Naive thymus-derived CD4-positive, alpha-beta T cell (primary cell): ENCODE measurements around the gene LAMA3. TPM values are rescaled to one million over a fixed set of nuclear protein-coding genes. Genes with fewer than 3 reads are reported as not detected.

Experiments used
- ATAC-seq: fragments of 150-1000 bp; cut with Tn5 transposase; 2 replicates; pipeline ENCODE4 v1.10.0; 2021; ENCODE audit warnings: mild to moderate bottlenecking, moderate library complexity
- CTCF ChIA-PET: fragments of 350-600 bp; sonication (Branson Sonifier 250); formaldehyde crosslinking; loops from one replicate; lab custom pipeline; 2021; ENCODE audit warnings: antibody characterized with exemption; lab: Charles Lee
- POLR2A ChIA-PET: fragments of 350-600 bp; sonication (Branson Sonifier 250); formaldehyde crosslinking; loops from one replicate; lab custom pipeline; 2021; ENCODE audit warnings: antibody characterized with exemption, inconsistent platforms; lab: Charles Lee
- DNase-seq, 9 donors: peaks; one replicate each; pipeline versions ENCODE4 v3.0.0 to v3.0.0-alpha.2; 2020 to 2022; ENCODE audit warnings: mixed read lengths in 1 of 9
- H3K27ac ChIP-seq: one replicate; pipeline ENCODE4 v1.7.0; 2013; ENCODE audit warnings: mild to moderate bottlenecking, low read depth, low read length, moderate library complexity
- H3K27me3 ChIP-seq, 2 donors: one replicate each; pipeline ENCODE4 v1.7.0; 2013; ENCODE audit warnings: low read length in 2 of 2, mild to moderate bottlenecking in 2 of 2, moderate library complexity in 2 of 2; ENCODE audit not compliant: control insufficient read depth in 2 of 2, insufficient read depth in 2 of 2
- H3K36me3 ChIP-seq, 3 experiments: 1 replicate in 2 of 3; 2 replicates in 1 of 3; pipeline ENCODE4 v1.7.0; 2013; ENCODE audit warnings: low read length in 3 of 3, mild to moderate bottlenecking in 3 of 3, moderate library complexity in 1 of 3; ENCODE audit not compliant: insufficient read depth in 3 of 3, control insufficient read depth in 2 of 3
- H3K4me1 ChIP-seq, 2 donors: one replicate each; pipeline ENCODE4 v1.7.0; 2013; ENCODE audit warnings: low read length in 2 of 2, mild to moderate bottlenecking in 2 of 2, moderate library complexity in 1 of 2; ENCODE audit not compliant: control insufficient read depth in 2 of 2, insufficient read depth in 2 of 2
- H3K4me3 ChIP-seq: 2 replicates; pipeline ENCODE4 v1.7.0; 2013; ENCODE audit warnings: mild to moderate bottlenecking, low read length
- H3K9me3 ChIP-seq, 3 experiments: 1 replicate in 2 of 3; 2 replicates in 1 of 3; pipeline ENCODE4 v1.7.0; 2013; ENCODE audit warnings: low read length in 3 of 3; ENCODE audit not compliant: control insufficient read depth in 2 of 3
- H3K27ac Mint-ChIP-seq, 9 donors: one replicate each; pipeline ENCODE4 v1.8.0; 2020 to 2022; ENCODE audit warnings: mixed read lengths in 9 of 9, mild to moderate bottlenecking in 8 of 9, moderate library complexity in 5 of 9, inconsistent platforms in 2 of 9
- H3K27me3 Mint-ChIP-seq, 5 donors: one replicate each; pipeline ENCODE4 v1.8.0; 2021 to 2022; ENCODE audit warnings: mixed read lengths in 5 of 5, mild to moderate bottlenecking in 1 of 5
- H3K36me3 Mint-ChIP-seq, 5 donors: one replicate each; pipeline ENCODE4 v1.8.0; 2020 to 2022; ENCODE audit warnings: mixed read lengths in 5 of 5, mild to moderate bottlenecking in 3 of 5, inconsistent platforms in 1 of 5
- H3K4me1 Mint-ChIP-seq, 7 donors: one replicate each; pipeline ENCODE4 v1.8.0; 2020 to 2022; ENCODE audit warnings: mixed read lengths in 7 of 7, mild to moderate bottlenecking in 3 of 7, inconsistent platforms in 1 of 7
- H3K4me3 Mint-ChIP-seq, 10 donors: one replicate each; pipeline ENCODE4 v1.8.0; 2020 to 2022; ENCODE audit warnings: mild to moderate bottlenecking in 10 of 10, mixed read lengths in 10 of 10, moderate library complexity in 6 of 10, inconsistent platforms in 2 of 10
- H3K9me3 Mint-ChIP-seq, 11 donors: one replicate each; pipeline ENCODE4 v1.8.0; 2020 to 2022; ENCODE audit warnings: mixed read lengths in 11 of 11, mild to moderate bottlenecking in 4 of 11, inconsistent platforms in 1 of 11, moderate library complexity in 1 of 11
- intact Hi-C, 2 donors: fragments of 100-400 bp; cut with micrococcal nuclease; formaldehyde crosslinking; loops; one replicate each; pipeline ENCODE4 v1.15.1; 2023
- polyA plus RNA-seq, 2 donors: library from polyadenylated mRNA; unstranded; fragments of 300-500 nt; fragmentation: Illumina TruSeq; gene quantifications; one replicate each; pipeline ENCODE4 v1.2.3, GENCODE V29; 2021
- total RNA-seq, 6 experiments: library from RNA in 5 of 6; stranded (reverse) in 5 of 6; gene quantifications; 1 replicate in 5 of 6; 2 replicates in 1 of 6; pipeline ENCODE4 v1.2.3 and lab custom pipeline; 2021 to 2026

The LAMA3 gene
- total and polyA plus RNA-seq, 7 experiments from 2014 or later: 0.22 TPM; not detected in 6

DNA sequence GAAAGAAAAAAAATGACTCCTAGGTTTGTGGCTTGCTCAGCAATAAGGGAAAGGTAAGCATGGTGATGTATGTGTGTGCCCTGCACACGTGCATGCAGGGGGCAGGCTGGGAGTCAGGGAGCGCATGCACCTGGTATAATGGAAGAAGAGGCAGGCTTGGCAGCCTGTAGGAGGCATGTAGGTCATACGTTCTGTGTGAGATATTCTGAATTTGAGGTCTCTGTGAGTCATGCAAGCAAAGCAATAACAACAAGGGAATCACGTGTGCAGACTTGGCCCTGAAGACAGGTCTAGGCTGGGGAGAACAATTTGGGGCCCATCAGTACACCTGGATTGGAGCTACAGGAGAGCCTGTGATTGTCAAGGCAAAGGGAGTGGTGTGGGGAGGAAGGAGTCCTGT, 230.8 kb downstream of the LAMA3 start:
- Histone ChIP-seq H3K36me3 (no peaks in the 10 kb centered on the region), H3K4me1 (peaks cover 8 to 15% of the 10 kb centered on the region in 2 donors), H3K4me3 (no peak overlapping the region), H3K27ac (no peak overlapping the region), H3K9me3 (no peaks in the 10 kb centered on the region), H3K27me3 (no peaks in the 10 kb centered on the region)
- Mint-ChIP-seq H3K36me3 (peaks cover 0 to 3% (median 0%) of the 10 kb centered on the region in 5 donors), H3K9me3 (peaks cover 0 to 3% (median 0%) of the 10 kb centered on the region in 11 donors), H3K4me1 (peaks cover 10 to 31% (median 25%) of the 10 kb centered on the region in 7 donors), H3K4me3 (no peak overlapping the region), H3K27ac (peak overlapping the region in 3 of 9 donors; percentile 20 to 28 (median 22)), H3K27me3 (peaks cover 0 to 27% (median 5%) of the 10 kb centered on the region in 5 donors)
- intact Hi-C loops: no loop called here
- DNase-seq (no peak), ATAC-seq (no peak)
- ChIA-PET CTCF (interaction anchor here (0.8 to 1.0 kb wide), 2 partner anchors 9 to 10 kb away, joined by 3 to 4 read pairs; no protein-coding TSS in a partner anchor), POLR2A (interaction anchor here (1.0 kb wide), 1 partner anchor 50 kb away, joined by 3 read pairs; no protein-coding TSS in a partner anchor)

DNA sequence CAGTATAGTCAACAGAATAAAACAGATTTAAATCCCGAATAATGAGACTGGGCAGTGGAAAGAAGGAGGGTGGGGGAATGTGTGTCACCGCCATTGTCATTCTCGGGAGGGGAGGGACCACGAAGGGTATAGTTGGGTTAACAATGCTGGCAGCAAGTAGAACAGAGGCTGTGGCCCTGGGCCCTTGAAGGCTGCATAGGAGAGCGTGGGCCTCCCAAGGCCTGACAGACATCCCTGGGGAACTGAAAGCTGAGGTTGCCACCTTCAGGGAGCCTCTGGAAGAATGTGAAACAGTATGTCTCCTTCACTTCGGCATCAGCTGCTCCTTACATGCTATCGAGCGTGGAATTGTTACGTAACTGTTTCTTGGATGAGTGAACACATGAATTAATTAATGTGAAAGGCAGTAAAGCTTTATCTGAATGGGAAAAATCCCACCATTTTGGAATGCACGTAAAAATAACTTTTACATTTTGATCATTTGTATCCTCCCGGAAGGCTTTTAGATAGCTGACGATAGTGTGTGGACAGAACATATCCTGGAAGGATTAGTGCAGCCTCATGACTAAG, 232.5 kb downstream of the LAMA3 start:
- H3K4me1 ChIP-seq: peaks cover 8 to 15% of the 10 kb centered on the region in 2 donors
- peaks cover 10 to 33% (median 25%) of the 10 kb centered on the region in 7 donors for H3K4me1 Mint-ChIP-seq
- no peak overlapping the region for H3K4me3 ChIP-seq
- ChIA-PET CTCF (interaction anchor here (0.6 kb wide), 1 partner anchor 286 kb away, joined by 3 read pairs; no protein-coding TSS in a partner anchor), POLR2A (interaction anchor here (0.7 to 1.5 kb wide), 4 partner anchors 17 to 319 kb away, joined by 3 to 4 read pairs (median 4); no protein-coding TSS in a partner anchor)
- ATAC-seq (no peak), DNase-seq (no peak)
- H3K27me3 Mint-ChIP-seq: peaks cover 0 to 23% (median 5%) of the 10 kb centered on the region in 5 donors
- H3K36me3 ChIP-seq: no peaks in the 10 kb centered on the region
- peaks cover 0 to 3% (median 0%) of the 10 kb centered on the region in 11 donors for H3K9me3 Mint-ChIP-seq
- H3K27ac Mint-ChIP-seq: no peak overlapping the region
- intact Hi-C loops: no loop called here
- peaks cover 0 to 3% (median 0%) of the 10 kb centered on the region in 5 donors for H3K36me3 Mint-ChIP-seq
- H3K9me3 ChIP-seq: no peaks in the 10 kb centered on the region
- no peak overlapping the region for H3K27ac ChIP-seq
- no peak overlapping the region for H3K4me3 Mint-ChIP-seq
- no peaks in the 10 kb centered on the region for H3K27me3 ChIP-seq

DNA sequence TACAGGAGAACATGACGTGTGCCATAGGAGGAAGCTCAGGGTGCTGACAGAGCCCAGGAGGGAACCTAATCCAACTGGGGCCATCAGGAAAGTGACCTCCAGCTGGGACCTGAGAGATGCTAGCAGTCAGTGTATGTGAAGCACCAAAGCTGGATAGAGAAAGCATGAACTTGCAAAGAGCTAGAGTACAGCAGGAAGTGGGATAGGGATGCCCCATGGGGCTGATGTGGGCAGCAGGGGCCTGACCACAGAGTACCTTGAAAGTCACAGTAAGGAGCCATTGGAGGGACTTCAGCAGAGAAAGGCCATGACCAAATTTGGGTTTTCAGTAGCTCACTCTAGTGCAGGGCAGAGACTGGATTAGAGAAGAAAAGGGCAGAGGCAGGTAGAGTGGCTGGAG, 233.7 kb downstream of the LAMA3 start:
- Histone ChIP-seq H3K27me3 (no peaks in the 10 kb centered on the region), H3K27ac (no peak overlapping the region), H3K4me3 (no peak overlapping the region), H3K4me1 (peaks cover 8 to 15% of the 10 kb centered on the region in 2 donors), H3K9me3 (no peaks in the 10 kb centered on the region), H3K36me3 (no peaks in the 10 kb centered on the region)
- no peak for ATAC-seq
- POLR2A ChIA-PET: interaction anchor here (1.5 kb wide), 1 partner anchor 100 kb away, joined by 4 read pairs; no protein-coding TSS in a partner anchor
- Mint-ChIP-seq H3K27me3 (peaks cover 0 to 22% (median 0%) of the 10 kb centered on the region in 5 donors), H3K4me1 (peaks cover 10 to 35% (median 28%) of the 10 kb centered on the region in 7 donors), H3K27ac (peak overlapping the region in 5 of 9 donors; percentile 2 to 68 (median 26)), H3K4me3 (peak overlapping the region in 1 of 10 donors; percentile 8), H3K36me3 (peaks cover 0 to 4% (median 0%) of the 10 kb centered on the region in 5 donors), H3K9me3 (peaks cover 0 to 3% (median 0%) of the 10 kb centered on the region in 11 donors)
- CTCF ChIA-PET: no interaction called here
- intact Hi-C loops: no loop called here
- no peak for DNase-seq

DNA sequence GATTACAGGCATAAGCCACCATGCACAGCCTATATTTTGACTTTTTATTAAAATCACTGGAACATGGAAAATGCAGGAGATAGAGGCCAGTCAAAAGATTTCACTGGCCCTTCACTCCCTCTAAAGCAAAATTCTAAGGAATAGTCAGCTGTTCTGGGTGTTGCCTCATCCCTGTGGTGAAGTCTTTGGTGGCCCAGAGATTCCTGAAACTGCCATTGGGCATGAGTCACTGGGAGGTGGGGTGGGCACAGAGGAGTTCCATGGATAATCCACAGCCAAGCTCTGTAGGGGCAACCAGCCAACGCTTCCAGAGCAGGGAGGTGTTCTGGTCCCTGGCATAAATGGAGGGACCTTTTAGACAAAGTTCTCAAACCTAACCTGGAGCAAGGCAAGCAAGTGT, 235.6 kb downstream of the LAMA3 start:
- Mint-ChIP-seq H3K9me3 (peaks cover 0 to 3% (median 0%) of the 10 kb centered on the region in 11 donors), H3K27ac (no peak overlapping the region), H3K4me3 (no peak overlapping the region), H3K27me3 (peaks cover 0 to 13% (median 0%) of the 10 kb centered on the region in 5 donors), H3K36me3 (peaks cover 0 to 13% (median 0%) of the 10 kb centered on the region in 5 donors), H3K4me1 (peaks cover 9 to 39% (median 29%) of the 10 kb centered on the region in 7 donors)
- ChIA-PET POLR2A (interaction anchor here (0.6 to 0.8 kb wide), 2 partner anchors 214 to 221 kb away, joined by 3 read pairs; no protein-coding TSS in a partner anchor), CTCF (interaction anchor here (0.9 kb wide), 1 partner anchor 19 kb away, joined by 3 read pairs; no protein-coding TSS in a partner anchor)
- ATAC-seq (no peak), DNase-seq (no peak)
- no peak overlapping the region for H3K27ac ChIP-seq
- intact Hi-C loops: no loop called here
- H3K9me3 ChIP-seq: no peaks in the 10 kb centered on the region
- no peaks in the 10 kb centered on the region for H3K36me3 ChIP-seq
- no peak overlapping the region for H3K4me3 ChIP-seq
- peaks cover 14 to 15% of the 10 kb centered on the region in 2 donors for H3K4me1 ChIP-seq
- no peaks in the 10 kb centered on the region for H3K27me3 ChIP-seq

DNA sequence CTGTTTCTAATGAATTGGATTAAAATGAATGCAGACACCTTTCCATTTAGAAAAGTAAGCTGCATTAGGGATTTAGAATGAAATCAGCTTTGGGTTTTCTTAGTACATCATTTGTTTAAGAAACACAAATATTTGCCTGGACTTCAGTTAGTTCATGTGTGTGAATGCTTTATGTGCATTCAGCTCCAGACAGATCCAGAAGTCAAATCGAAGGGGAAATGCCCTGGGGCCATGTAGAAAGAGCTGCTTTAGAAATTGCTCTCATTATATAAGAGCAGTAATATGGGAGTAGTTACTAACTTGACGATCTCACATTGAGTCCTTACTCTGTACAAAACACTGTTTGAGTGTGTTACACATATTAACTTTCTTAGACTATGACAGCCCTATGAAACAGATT, 237.3 kb downstream of the LAMA3 start:
- no peak overlapping the region for H3K27ac ChIP-seq
- DNase-seq (no peak), ATAC-seq (no peak)
- CTCF ChIA-PET: interaction anchor here (0.6 to 3.3 kb wide), 2 partner anchors 8 to 161 kb away, joined by 3 to 15 read pairs; no protein-coding TSS in a partner anchor
- no peaks in the 10 kb centered on the region for H3K9me3 ChIP-seq
- intact Hi-C loops: no loop called here
- Mint-ChIP-seq H3K27me3 (peaks cover 0 to 6% (median 0%) of the 10 kb centered on the region in 5 donors), H3K9me3 (peaks cover 0 to 3% (median 0%) of the 10 kb centered on the region in 11 donors), H3K27ac (no peak overlapping the region), H3K36me3 (peaks cover 0 to 16% (median 0%) of the 10 kb centered on the region in 5 donors), H3K4me3 (no peak overlapping the region), H3K4me1 (peaks cover 12 to 40% (median 36%) of the 10 kb centered on the region in 7 donors)
- POLR2A ChIA-PET: interaction anchor here (1.1 kb wide), 1 partner anchor 54 kb away, joined by 3 read pairs; no protein-coding TSS in a partner anchor
- H3K4me3 ChIP-seq: no peak overlapping the region
- H3K36me3 ChIP-seq: no peaks in the 10 kb centered on the region
- no peaks in the 10 kb centered on the region for H3K27me3 ChIP-seq
- peaks cover 18% of the 10 kb centered on the region in 2 donors for H3K4me1 ChIP-seq

DNA sequence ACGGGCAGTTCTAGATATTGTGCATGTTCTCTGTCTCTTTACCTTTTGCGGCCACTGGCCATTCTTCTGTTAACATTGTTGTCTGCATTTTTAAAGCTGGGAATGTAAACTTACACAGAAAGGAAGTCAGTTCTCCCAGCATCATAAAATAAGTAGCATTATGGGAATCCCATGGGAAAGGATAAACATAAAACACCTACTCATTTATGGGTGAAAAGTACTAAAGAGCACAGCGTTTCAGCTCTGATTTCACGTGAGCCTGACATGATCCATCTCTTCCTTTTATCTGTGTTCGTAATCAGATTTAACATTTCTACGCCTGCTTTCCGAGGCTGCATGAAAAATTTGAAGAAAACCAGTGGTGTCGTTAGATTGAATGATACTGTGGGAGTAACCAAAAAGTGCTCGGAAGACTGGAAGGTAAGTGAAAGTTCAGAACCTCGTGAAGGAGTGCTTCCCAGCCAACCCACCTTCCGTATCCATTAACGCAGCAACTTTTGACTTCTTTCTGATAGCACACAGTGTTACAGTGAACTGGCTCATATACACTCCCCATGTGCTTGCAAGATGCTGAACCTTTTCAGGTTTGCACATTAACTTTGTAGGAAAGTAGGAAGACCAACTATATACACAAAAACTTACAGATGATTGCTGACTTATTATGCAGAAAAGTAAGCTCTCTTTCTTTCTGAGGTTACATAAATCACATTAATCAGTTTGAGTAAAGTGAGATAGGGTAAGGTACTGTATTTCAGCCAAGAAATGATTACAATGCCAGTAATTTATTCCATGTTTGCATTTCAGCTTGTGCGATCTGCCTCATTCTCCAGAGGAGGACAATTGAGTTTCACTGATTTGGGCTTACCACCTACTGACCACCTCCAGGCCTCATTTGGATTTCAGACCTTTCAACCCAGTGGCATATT, 238.8 kb downstream of the LAMA3 start:
- DNase-seq (no peak), ATAC-seq (no peak)
- intact Hi-C loops: no loop called here
- ChIA-PET POLR2A (interaction anchor here (0.9 kb wide), 1 partner anchor 15 kb away, joined by 3 read pairs; no protein-coding TSS in a partner anchor), CTCF (interaction anchor here (3.3 kb wide), 1 partner anchor 10 kb away, joined by 15 read pairs; no protein-coding TSS in a partner anchor)
- H3K36me3 Mint-ChIP-seq: peaks cover 0 to 15% (median 0%) of the 10 kb centered on the region in 5 donors
- peak overlapping the region in 5 of 9 donors; percentile 60 to 89 (median 77) for H3K27ac Mint-ChIP-seq
- Histone ChIP-seq H3K27me3 (no peaks in the 10 kb centered on the region), H3K9me3 (no peaks in the 10 kb centered on the region), H3K4me1 (peaks cover 18% of the 10 kb centered on the region in 2 donors), H3K4me3 (no peak overlapping the region), H3K36me3 (no peaks in the 10 kb centered on the region), H3K27ac (no peak overlapping the region)
- H3K4me1 Mint-ChIP-seq: peaks cover 7 to 38% (median 31%) of the 10 kb centered on the region in 7 donors
- peaks cover 0 to 6% (median 0%) of the 10 kb centered on the region in 5 donors for H3K27me3 Mint-ChIP-seq
- H3K4me3 Mint-ChIP-seq: peak overlapping the region in 7 of 10 donors; percentile 12 to 74 (median 56)
- H3K9me3 Mint-ChIP-seq: peaks cover 0 to 2% (median 0%) of the 10 kb centered on the region in 11 donors
